Measurements from ENCODE around the gene CCDC8.

GRCh38 chr19:46381346-46381745, 32.0 kb downstream of the CCDC8 start:
- no peak for TF ChIP-seq CTCF (IDR thresholded peaks at IDR 0.05 in 8 of 11, conservative IDR thresholded peaks at IDR 0.05 in 3 of 11)
- TF ChIP-seq POLR2A (IDR thresholded peaks at IDR 0.05), result no peak
- TF ChIP-seq POLR2AphosphoS5 (IDR thresholded peaks at IDR 0.05), result no peak
